Astrocyte of the spinal cord (primary cell): ENCODE data around the gene RPTOR.
A peak's percentile ranks its signal among the peaks of the same experiment; 100 is the strongest.

Source experiments
- DNase-seq: peaks from one replicate; pipeline ENCODE4 v3.0.0; 2011; ENCODE audit warnings: low read depth, low spot score
- H3K4me3 ChIP-seq: 2 replicates; pipeline ENCODE4 v1.5.1; 2011; ENCODE audit warnings: low read depth, mild to moderate bottlenecking, low read length, moderate library complexity
- in situ Hi-C: cut with HindIII; loops from 2 replicates; pipeline ENCODE4 v1.10.0; 2017; ENCODE audit warnings: low sequenced_read_pairs
- TF ChIP-seq, protein P1 (sequence below): IDR thresholded peaks from 2 replicates; pipeline ENCODE4 v1.5.1; 2012; ENCODE audit warnings: low read depth, mild to moderate bottlenecking, low read length, inconsistent platforms

Gene RPTOR

DNA sequence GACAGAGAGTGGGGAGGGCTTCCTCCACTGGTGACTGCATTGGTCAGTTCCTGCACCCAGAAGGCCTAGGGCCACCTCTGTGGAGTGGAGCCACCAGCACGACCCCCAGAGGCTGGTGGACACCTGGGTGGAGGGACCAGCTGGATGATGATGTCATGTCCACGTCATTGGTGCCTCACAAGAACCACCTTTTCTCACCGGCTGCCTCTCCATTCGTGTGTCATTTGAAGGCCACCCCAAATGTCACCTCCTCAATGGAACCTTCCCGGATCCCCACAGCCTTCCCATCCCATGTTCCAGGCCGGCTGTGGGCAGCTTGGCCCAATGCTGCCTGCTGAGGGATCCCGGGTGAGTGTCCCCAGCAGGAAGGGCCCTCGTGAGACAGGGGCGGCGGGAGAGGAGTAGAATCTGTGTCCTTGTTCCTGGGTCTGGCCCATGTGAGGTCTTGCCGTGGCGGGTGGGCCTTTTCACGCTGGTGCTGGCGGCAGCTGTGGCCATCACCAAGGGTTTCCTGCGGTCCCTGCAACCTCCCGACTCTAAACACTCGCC, 437.9 kb downstream of the RPTOR start:
- no peak for DNase-seq
- TF ChIP-seq, protein P1, sequence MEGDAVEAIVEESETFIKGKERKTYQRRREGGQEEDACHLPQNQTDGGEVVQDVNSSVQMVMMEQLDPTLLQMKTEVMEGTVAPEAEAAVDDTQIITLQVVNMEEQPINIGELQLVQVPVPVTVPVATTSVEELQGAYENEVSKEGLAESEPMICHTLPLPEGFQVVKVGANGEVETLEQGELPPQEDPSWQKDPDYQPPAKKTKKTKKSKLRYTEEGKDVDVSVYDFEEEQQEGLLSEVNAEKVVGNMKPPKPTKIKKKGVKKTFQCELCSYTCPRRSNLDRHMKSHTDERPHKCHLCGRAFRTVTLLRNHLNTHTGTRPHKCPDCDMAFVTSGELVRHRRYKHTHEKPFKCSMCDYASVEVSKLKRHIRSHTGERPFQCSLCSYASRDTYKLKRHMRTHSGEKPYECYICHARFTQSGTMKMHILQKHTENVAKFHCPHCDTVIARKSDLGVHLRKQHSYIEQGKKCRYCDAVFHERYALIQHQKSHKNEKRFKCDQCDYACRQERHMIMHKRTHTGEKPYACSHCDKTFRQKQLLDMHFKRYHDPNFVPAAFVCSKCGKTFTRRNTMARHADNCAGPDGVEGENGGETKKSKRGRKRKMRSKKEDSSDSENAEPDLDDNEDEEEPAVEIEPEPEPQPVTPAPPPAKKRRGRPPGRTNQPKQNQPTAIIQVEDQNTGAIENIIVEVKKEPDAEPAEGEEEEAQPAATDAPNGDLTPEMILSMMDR, result no peak
- in situ Hi-C loops, result no loop called here
- H3K4me3 ChIP-seq, result no peak overlapping the region

DNA sequence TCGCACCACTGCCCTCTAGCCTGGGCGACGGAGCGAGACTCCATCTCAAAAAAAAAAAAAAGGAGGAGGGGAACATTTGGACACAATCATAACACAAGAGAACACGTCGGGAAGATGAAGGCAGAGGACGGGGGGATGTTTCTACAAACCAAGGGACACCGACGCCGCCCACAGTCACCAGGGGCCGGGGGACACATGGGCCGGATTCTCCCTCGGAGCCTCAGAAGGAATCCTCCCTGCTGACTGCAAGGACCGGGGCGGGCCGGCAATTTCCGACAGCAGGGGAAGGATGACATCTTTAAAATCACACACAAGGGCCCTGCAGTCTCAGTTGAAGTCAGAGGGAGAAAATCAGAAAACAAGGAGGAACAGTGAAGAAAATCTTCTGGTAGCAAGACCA, 438.9 kb downstream of the RPTOR start:
- in situ Hi-C loops, result no loop called here
- TF ChIP-seq, protein P1, result no peak
- DNase-seq, result no peak
- no peak overlapping the region for H3K4me3 ChIP-seq

DNA sequence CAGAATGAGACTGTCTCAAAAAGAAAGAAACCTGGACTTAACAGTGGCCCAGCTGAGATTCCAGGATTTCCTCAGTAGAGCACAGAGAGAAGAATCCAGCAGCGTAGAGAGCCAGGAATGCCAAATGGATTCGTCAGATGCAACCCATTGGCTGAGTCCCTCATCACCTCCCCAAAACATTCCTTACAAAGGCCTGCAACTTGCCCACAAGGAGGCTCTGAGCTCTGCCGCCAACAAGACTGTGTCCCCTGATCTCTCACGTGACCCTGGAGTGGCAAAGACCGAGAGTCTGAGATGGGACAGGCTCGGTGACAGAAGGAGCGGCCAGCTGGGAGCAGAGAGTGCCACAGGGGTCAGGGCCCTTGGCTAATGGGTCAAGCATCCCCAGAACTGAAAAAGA, 440.1 kb downstream of the RPTOR start:
- TF ChIP-seq, protein P1, result peak; percentile 51
- in situ Hi-C loops, result no loop called here
- DNase-seq, result peak; percentile 88
- H3K4me3 ChIP-seq, result no peak overlapping the region

DNA sequence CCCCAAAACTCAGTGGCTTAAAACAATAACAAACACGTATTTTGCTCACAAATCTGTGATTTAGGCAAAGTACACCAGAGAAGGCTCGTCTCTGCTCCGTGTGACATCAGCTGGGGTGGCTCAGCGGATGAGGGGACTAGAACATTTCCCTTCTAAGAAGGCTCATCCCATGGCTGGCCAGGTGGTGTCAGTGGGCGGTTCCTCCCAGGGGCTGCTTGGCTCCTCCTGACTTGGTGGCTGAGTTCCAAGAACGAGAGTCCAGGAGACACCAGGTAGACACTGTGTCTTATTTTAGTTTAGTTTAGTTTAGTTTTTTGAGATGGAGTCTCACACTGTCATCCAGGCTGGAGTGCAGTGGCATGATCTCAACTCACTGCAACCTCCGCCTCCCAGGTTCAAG, 441.4 kb downstream of the RPTOR start:
- in situ Hi-C loops, result no loop called here
- DNase-seq, result no peak
- TF ChIP-seq, protein P1, result no peak
- no peak overlapping the region for H3K4me3 ChIP-seq

DNA sequence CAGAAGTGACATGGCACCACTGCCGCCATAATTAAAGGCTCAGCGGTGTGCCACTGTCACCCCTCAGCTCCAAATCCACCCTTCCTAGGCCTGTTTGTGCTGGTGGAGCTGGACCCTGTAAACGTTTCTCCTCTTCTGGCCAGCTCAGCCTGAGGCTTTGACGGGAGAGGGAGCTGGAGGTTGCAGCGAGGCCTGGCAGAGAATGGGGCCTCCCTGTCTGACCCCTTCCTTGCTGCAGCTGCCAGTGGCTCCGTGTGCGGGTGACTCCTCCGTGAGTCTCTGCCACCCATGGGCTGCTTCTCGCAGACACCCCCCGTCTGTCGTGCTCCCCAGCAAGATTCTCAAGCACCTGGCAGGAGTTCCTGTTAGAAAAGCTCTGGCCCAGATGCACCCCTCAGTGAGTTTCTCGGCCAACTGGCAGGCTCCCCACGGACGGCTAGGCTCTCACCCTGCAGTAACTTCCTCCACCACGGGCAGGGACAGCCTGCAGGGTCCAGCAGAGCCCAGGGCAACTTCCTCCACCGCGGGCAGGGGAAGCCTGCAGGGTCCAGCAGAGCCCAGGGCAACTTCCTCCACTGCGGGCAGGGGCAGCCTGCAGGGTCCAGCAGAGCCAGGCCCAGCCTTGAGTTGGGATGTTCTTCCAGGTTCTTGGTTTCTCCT, 442.3 kb downstream of the RPTOR start:
- DNase-seq, result no peak
- H3K4me3 ChIP-seq, result no peak overlapping the region
- in situ Hi-C loops, result no loop called here
- TF ChIP-seq, protein P1, result no peak

DNA sequence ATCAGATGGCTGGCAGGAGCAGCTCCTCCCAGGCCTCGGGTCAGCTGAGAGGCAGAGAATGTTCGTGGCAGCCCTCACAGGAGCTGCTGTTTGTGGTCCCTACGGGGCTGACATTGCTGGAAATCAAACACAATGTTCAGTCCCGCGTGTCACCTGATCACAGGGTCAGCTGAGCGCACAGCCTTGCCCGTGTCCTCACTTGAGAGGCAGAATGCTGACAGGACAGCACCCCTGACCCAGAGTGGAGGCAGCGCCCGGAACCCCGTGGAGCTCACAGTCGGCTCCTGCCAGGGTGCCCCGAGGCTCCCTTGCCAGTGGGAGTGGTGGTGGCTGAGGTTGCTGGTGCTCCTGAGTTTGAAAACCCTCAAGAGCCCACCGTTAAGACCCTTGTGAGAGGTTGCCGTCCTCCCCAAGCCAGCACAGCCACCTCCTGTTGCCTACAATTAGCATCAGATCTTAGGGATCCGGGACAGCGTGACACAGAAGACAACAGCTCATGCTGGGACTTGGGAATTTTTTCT, 443.4 kb downstream of the RPTOR start:
- H3K4me3 ChIP-seq, result no peak overlapping the region
- TF ChIP-seq, protein P1, result no peak
- no peak for DNase-seq
- in situ Hi-C loops, result no loop called here

DNA sequence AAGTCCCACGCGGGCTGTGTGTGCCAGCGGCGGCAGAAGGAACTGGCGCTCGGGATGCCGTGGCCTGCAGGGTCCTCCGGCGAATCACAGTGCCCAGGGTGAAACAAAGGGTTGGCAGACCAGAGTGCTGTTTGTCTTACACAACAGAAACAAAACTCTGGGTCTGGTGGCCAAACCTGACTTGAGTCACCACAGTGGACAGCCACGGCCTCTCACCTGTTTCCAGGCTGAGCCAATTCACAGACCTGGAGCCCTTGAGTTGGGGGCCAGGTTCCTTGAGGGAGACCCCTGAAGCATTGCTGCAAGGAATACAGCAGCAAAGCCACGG, 444.9 kb downstream of the RPTOR start:
- TF ChIP-seq, protein P1, result no peak
- in situ Hi-C loops, result no loop called here
- DNase-seq, result no peak
- no peak overlapping the region for H3K4me3 ChIP-seq
